GM21360 (cell line): ENCODE results near the gene PDGFA.

Source experiments
- ATAC-seq: cut with Tn5 transposase; IDR thresholded peaks from one replicate; pipeline ENCODE4 v1.9.1; 2021; ENCODE audit warnings: mild to moderate bottlenecking, moderate library complexity; ENCODE audit not compliant: unreplicated experiment

Gene PDGFA

DNA sequence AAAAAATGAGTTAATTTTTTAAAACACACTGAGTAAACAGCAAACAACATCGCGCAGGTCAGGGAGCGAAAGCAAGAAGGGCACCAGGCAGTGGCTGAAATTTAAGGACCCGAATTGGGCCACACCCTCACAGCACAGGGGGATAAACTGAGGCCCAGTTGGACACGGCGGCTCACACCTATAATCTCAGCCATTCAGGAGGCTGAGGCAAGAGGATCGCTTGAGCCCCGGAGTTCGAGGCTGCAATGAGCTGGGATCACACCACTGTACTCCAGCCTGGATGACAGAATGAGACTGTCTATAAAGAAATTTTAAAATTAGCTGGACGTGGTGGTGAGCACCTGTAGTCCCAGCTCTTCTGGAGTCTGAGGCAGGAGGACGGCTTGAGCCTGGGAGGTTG is 69.6 kb downstream of the PDGFA start:
- no peak for ATAC-seq

- no peak for ATAC-seq
Measured at GRCh38 chr7:449324-450019, 70.2 kb downstream of the PDGFA start.

DNA sequence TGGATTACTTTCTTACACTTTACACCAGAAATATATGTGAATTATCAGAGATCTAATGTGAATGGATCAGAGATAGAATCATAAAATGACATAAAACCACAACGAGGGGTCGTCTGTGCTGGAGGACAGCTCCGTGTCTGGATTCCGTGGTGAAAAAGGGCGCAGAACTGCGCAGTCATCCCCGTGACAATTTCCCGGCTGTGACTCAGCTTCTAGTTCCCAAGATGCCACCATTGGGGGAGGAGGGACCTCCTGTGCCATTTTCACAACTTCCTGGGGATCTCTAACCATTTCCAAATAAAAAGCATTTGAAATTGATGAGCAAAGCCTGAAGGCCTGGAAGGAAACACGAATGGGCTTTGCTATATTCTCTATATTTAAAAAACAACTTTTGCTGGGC is 72.1 kb downstream of the PDGFA start:
- ATAC-seq: no peak
